Measurements from ENCODE around the gene PDK2.
A peak's percentile ranks its signal among the peaks of the same experiment; 100 is the strongest.
"Not testable (repeated sequence)": the region's sequence is repeated elsewhere in the genome, so short reads cannot be mapped to it uniquely, and the experiment has no call there.

PDK2 gene

GRCh38 chr17:50059256-50059655 lies 35.9 kb upstream of the PDK2 start:
- DNase-seq, result no peak

GRCh38 chr17:50059759-50060273 lies 35.3 kb upstream of the PDK2 start:
- DNase-seq, result peak; percentile 63

DNA sequence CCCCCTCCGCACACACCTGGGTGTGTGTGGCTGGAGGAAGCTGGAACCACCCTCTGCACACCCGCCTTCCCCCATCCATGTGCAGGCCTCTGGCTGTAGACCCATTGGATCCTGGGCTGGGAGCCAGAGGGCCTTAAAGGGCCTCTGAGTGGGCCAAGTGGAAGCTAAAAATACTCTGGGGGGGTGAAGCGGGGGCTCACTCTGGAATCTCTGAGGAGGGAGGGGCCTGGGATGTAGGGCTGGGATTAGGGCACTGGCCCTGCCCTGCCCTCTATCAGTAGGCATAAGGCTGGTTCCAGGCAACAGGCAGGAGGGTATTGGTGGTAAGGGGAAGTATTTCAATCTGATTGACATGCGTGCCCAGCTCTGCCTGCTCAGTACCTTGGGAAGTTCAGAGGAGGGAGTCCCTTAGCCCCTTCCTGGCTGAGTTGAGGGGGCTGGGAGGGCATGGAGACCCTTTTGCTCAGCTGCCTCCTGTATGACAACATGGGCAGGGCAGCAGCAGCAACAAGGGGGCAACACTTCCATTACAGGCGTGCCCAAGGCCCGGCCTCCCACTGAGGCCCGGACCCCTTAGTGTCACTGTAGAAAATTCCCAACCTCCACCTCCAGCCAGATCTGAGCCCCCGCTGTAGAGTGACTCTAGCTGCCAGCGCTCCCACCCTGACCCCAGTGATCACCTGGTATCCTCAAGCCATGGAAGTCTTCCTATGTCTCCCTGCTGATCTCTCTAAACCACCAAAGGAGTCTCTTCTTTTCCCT lies 34.0 kb upstream of the PDK2 start:
- peak; percentile 88 for DNase-seq

DNA sequence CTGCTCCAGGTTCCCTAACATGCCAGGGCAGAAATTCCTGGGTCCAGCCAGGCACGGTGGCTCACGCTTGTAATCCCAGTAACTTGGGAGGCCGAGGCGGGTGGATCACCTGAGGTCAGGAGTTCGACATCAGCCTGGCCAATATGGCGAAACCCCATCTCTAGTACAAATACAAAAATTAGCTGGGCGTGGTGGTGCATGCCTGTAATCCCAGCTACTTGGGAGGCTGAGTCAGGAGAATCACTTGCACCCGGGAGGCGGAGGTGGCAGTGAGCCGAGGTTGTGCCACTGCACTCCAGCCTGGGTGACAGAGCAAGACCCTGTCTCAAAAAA lies 33.5 kb upstream of the PDK2 start:
- not testable (repeated sequence) for DNase-seq

- DNase-seq, result peak; percentile 100
Measured at GRCh38 chr17:50062293-50063243, 32.6 kb upstream of the PDK2 start.

DNA sequence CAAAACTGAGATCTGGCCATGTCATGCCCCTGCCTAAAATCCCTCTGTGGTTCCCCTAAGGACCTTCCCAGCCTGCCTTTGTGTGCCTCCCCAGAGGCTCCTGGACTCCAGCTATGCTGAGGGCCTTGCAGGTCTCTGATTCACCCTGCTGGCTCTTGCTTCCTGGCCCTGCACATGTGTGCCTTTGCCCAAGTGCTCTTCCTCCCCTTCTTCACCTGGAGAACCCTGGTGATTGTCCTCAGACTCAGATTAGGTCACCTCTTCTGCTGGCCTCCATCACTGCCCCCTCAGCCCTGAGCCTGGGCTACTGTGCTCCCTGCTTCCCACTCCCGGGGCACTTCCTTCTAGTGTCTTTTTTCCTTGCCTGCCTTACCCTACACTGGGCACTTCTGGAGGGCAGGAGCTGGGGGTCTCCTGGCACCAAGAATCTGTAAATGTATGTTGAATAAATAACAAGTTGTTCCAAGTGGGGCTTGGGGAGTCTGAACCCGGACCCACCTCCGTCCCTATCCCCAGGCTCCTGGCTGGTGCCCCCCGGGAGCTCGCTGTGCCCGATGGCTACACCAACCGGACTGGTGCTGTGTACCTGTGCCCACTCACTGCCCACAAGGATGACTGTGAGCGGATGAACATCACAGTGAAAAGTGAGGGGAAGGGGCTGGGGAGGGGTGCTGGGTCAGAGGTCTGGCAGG lies 31.4 kb upstream of the PDK2 start:
- DNase-seq, result peak; percentile 72

DNA sequence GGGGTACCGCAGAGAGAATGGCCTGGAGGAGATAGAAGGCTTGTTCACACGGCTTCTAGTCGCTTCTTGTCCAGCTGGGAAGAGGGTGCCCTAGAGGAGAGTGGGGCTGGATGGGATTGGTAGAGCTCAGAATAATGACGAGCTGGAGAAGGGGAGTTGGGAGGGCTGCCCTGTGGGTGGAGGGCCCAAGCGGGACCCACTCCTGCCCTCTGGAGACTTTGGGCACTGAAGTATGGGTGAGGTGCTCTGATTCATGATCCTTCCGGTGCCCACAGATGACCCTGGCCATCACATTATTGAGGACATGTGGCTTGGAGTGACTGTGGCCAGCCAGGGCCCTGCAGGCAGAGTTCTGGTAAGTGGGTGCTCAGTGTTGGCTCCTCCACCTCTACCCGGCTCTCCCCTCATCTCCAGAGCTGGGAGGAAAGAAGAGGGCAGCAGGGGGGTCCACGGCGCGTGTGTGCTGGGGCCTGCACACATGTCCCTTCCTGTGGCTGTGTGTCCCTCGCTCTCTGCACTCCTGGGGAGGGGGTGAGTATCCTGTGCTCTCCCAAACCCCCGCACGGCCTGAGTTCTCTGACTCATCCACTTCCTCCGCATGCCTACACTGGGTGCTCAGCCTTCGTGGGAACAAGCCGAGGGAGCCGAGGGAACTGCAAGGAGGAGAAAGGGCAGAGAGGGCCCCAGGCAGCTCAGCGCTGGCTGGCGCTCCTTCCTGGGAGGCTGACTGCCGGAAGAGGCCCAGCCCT lies 30.7 kb upstream of the PDK2 start:
- DNase-seq, result peak; percentile 100

GRCh38 chr17:50065056-50065455 lies 30.1 kb upstream of the PDK2 start:
- no peak for DNase-seq

DNA sequence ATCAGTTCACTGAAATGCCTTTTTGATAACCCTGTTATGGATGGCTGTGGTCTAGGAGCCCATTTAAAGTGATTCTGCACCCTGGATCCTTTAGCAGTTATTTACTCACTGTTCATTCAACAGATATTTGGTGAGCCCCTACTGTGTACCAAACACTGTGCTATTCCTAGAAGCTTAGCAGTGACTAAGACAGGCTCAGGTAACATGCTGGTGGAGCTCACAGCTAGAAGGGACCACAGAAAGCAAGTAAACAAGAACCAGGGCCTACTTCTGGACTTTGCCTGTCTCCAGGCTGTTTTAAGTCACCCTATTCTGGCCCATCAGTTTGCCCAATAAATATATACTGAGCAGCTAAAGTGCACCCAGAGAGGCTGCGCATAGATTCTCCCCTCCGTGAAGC lies 28.2 kb upstream of the PDK2 start:
- DNase-seq, result no peak

DNA sequence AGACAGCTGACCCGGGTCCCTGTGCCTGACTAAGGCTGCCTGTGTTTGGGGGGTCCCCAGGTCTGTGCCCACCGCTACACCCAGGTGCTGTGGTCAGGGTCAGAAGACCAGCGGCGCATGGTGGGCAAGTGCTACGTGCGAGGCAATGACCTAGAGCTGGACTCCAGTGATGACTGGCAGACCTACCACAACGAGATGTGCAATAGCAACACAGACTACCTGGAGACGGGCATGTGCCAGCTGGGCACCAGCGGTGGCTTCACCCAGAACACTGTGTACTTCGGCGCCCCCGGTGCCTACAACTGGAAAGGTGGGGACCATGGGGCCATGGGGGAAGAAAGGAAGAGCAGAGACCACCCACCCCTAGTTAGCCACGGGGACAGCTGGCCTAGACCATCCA lies 27.2 kb upstream of the PDK2 start:
- DNase-seq, result no peak

GRCh38 chr17:50070908-50071680 lies 24.1 kb upstream of the PDK2 start:
- DNase-seq, result no peak

GRCh38 chr17:50071692-50072091 lies 23.5 kb upstream of the PDK2 start:
- DNase-seq, result no peak

DNA sequence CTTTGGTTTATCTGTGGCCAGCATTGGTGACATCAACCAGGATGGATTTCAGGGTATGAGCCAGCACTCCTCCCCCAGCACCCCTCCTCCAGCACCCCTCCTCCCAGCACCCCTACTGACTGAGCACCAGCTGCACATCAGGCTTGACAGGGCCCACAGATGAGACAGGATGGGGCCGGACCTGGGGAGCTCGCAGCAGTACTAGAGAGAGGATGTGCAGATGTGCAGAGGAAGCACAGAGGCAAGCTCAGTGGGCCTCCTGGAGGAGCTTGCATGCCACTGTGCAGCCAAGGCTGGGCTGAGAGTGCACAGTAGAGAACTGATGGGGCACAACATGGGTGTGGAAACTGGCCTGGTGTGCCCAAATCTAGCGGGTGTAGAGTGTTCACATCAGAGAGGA lies 23.0 kb upstream of the PDK2 start:
- no peak for DNase-seq

DNA sequence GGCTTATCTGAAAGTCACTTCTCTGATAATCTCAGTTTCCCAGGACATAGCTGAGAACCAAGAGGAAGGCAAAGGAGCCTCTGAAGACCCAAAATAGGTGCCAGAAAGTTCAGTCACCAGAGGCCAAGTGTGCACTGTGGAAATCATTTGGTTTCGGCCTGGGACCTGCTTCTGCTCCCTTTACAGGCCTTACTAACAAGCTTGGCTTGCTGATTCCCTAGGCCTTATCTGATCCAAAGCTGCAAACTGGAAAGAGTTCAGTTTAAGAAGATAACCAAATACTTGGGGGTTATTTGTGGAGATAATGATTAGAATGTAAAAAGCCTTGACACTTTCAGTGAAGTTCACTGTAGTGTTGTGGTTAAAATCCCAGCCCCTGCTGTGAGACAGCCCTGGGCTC lies 22.2 kb upstream of the PDK2 start:
- no peak for DNase-seq

GRCh38 chr17:50074227-50074626 lies 20.9 kb upstream of the PDK2 start:
- no peak for DNase-seq

DNA sequence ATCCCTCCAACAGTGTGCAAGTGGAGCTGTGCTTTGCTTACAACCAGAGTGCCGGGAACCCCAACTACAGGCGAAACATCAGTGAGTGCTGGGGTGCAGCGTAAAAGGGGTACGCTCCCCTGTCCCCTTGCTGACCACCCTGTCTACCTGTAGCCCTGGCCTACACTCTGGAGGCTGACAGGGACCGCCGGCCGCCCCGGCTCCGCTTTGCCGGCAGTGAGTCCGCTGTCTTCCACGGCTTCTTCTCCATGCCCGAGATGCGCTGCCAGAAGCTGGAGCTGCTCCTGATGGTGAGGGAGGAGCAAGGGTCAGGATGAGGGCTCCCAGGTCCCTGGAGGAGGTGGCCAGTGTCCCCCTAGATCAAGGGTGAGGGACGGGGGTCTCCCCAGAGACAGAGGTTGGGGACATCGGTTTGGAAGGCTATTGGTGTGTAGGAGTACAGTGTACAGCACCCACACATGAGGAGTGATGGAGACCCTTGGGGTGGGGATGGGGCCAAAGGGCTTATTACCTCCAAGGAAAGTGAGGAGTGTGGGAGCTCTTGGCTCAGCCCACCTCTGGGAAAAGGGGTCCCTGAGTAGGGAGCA lies 19.6 kb upstream of the PDK2 start:
- no peak for DNase-seq

DNA sequence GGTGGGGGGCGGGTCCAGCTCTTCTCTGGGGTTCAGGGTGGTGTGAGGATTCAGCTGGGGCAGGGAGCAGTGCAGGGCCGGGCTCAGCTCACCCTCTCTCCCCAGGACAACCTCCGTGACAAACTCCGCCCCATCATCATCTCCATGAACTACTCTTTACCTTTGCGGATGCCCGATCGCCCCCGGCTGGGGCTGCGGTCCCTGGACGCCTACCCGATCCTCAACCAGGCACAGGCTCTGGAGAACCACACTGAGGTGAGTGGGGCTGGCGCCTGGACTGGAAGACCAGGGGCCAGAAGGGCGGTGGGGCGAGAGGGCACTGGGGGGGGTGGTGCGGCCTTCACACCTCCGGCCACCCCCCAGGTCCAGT lies 18.9 kb upstream of the PDK2 start:
- DNase-seq, result no peak

- DNase-seq, result no peak
Measured at GRCh38 chr17:50076591-50077235, 18.4 kb upstream of the PDK2 start.

GRCh38 chr17:50078430-50078829 lies 16.7 kb upstream of the PDK2 start:
- no peak for DNase-seq

DNA sequence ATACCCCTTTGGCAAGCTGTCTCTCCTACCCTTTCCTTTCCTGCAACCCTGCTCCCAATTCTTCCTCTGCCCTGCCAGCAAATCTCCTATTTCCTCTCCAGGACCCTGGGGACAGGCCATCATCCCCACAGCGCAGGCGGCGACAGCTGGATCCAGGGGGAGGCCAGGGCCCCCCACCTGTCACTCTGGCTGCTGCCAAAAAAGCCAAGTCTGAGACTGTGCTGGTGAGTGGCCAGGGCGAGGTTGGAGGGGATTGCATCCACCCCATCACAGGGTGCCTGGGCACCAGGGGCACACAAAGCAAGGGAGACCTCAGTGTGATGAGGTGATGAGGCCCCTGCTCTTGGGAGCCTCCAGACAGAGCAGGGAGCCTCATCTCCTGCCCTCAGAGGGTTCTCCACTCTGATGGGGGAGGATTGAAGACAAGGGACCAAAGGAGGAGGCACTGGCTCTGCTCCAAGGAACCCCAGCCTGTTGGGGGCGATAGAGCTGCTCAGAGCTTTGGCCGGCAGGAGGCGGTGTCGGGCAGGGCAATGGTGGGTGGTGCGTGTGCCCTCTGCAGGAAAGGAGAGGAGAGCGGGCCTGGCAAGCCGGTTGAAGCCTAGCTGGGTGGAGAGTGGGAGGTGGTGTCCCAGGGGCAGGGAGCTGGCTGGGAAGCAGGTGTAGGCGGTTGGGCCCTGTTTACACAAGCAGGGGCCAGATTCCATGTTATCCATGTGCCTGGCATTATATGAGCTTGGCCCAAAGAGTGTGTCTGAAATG lies 15.6 kb upstream of the PDK2 start:
- DNase-seq, result no peak
